WI38 (cell line): Measurements from ENCODE around the gene SDK2.

ENCODE experiments used
- H3K4me3 ChIP-seq: 2 replicates; pipeline ENCODE4 v1.5.1; 2011; ENCODE audit warnings: low read depth, mild to moderate bottlenecking, control low read depth, low read length
- CTCF ChIP-seq: IDR thresholded peaks from 2 replicates; pipeline ENCODE4 v1.5.1; 2012; ENCODE audit warnings: low read depth, mild to moderate bottlenecking, control low read depth, low read length

The SDK2 gene

GRCh38 chr17:73684183-73684582, 39.9 kb upstream of the SDK2 start:
- no peak for TF ChIP-seq CTCF
- no peak overlapping the region for H3K4me3 ChIP-seq

- TF ChIP-seq CTCF, result no peak
- H3K4me3 ChIP-seq, result no peak overlapping the region
Measured at GRCh38 chr17:73683771-73684170, 39.5 kb upstream of the SDK2 start.

- no peak overlapping the region for H3K4me3 ChIP-seq
- no peak for TF ChIP-seq CTCF
Measured at GRCh38 chr17:73681946-73682345, 37.7 kb upstream of the SDK2 start.

GRCh38 chr17:73679476-73679875, 35.2 kb upstream of the SDK2 start:
- no peak overlapping the region for H3K4me3 ChIP-seq
- no peak for TF ChIP-seq CTCF

GRCh38 chr17:73678999-73679398, 34.8 kb upstream of the SDK2 start:
- TF ChIP-seq CTCF, result no peak
- no peak overlapping the region for H3K4me3 ChIP-seq

GRCh38 chr17:73669771-73670170, 25.5 kb upstream of the SDK2 start:
- no peak overlapping the region for H3K4me3 ChIP-seq
- no peak for TF ChIP-seq CTCF

GRCh38 chr17:73667181-73667959, 23.1 kb upstream of the SDK2 start:
- H3K4me3 ChIP-seq, result no peak overlapping the region
- no peak for TF ChIP-seq CTCF
